Left renal pelvis (tissue), 4 donors: Measurements from ENCODE around the gene ATP8B3. TPM values are rescaled to one million over a fixed set of nuclear protein-coding genes. Genes with fewer than 3 reads are reported as not detected.
"Not testable (repeated sequence)": the region's sequence is repeated elsewhere in the genome, so short reads cannot be mapped to it uniquely, and the experiment has no call there.

Experiments used
- DNase-seq, 4 donors: peaks; one replicate each; pipeline ENCODE4 v3.0.0-alpha.2; 2013; ENCODE audit warnings: low read depth in 4 of 4, low spot score in 3 of 4
- polyA plus RNA-seq, 4 donors: library from polyadenylated mRNA; unstranded; fragments of 120-200 nt; gene quantifications; one replicate each; pipeline ENCODE4 v1.2.1, GENCODE V29; 2013; ENCODE audit not compliant: insufficient read length in 4 of 4

Gene ATP8B3
- polyA plus RNA-seq, 4 donors: 0.36 to 2.0 (median 0.64) TPM

DNA sequence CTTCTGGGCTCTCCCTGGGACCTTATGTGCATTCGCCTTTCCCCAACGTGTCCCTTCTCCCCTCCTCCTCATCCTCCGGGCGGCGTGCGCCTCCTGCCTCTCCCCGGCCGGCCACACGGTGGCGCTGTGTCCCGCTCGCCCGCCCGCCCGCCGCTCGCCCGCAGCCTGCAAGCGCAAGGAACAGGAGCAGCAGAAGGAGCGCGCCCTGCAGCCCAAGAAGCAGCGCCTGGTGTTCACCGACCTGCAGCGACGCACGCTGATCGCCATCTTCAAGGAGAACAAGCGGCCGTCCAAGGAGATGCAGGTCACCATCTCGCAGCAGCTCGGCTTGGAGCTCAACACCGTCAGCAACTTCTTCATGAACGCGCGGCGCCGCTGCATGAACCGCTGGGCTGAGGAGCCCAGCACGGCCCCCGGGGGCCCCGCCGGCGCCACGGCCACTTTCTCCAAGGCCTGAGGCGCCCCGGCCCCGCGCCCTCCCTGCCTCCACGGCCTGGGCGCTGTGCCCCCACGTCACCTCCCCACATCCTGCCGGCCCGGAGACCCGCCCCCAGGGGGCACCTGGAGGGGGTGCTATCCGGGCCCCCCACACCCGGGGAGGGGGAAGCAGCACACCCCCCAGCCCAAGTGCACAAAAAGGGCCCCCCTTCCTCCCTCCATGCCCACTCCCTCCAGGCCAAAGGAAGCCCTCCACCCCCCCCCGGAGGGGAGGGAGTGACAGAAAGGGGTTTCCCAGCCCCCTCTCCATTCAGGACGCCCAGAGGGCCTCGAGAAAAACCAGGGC, 36.9 kb downstream of the ATP8B3 start:
- no peak for DNase-seq

DNA sequence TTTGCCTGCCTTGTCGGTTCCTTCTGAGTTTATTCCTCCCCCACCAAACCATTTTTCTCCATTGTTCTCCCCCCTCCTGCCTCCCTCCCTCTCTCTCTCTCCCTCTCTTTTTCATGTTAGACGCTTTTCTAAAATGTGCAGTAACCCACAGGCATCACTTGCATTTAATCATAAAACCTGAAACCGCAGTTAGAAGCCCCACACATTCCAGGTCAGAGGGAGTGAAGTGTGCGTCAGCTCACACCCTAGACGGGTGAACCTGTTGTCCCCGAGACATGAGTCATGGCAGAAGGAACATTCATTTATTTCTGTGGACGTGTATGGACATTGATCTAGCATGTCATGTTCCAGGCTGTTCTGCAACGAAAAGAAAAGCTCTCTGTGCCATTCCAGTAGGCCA, 38.9 kb downstream of the ATP8B3 start:
- no peak for DNase-seq

DNA sequence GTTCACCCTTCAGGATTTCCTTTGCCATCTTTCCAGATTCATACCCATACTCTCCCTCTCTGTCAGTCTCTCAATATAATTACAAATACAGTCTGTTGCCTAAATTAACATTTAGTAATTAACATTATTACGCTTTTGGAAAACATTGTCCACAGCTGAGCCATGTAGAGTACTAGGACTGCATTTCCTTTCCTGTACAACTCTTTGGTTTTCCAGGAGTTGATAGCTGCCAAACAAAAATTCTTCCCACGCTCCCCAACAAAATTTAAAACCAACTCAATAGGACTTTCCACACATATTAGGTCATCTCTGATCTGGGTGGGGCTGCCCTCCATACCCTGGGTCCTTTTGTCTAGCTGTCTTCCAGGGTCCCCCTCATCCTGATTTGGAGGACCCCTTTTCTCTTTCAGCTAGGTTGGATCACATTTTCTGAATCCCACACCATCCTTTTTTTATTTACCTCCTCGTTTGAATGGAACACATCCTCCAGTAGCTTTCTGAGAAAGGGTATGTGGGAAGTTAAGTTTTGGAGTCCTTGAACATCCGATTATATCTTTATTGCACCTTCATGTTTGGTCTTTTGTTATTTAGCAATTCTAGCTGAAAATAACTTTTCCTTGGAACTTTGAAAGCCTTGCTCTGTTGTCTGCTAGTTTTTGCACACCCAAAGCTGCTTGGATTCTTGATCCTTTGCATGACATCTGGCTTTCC, 41.1 kb downstream of the ATP8B3 start:
- no peak for DNase-seq

DNA sequence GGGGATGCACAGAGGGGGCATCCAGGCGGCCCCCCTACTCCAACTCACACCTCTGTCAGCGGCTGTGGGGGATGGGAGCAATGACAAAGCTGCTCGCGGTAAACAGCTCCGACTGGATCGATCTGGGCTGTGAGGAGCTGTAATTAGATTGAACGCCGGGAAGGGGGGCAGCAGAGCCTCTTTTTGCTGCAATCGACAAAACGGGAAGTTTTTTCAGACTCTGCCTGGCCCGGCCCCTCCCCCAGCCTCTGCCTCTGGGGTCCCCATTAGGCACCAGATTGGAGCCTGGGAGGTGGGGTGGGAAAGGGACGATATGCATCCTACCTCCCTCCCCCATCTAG, 42.5 kb downstream of the ATP8B3 start:
- DNase-seq: no peak

DNA sequence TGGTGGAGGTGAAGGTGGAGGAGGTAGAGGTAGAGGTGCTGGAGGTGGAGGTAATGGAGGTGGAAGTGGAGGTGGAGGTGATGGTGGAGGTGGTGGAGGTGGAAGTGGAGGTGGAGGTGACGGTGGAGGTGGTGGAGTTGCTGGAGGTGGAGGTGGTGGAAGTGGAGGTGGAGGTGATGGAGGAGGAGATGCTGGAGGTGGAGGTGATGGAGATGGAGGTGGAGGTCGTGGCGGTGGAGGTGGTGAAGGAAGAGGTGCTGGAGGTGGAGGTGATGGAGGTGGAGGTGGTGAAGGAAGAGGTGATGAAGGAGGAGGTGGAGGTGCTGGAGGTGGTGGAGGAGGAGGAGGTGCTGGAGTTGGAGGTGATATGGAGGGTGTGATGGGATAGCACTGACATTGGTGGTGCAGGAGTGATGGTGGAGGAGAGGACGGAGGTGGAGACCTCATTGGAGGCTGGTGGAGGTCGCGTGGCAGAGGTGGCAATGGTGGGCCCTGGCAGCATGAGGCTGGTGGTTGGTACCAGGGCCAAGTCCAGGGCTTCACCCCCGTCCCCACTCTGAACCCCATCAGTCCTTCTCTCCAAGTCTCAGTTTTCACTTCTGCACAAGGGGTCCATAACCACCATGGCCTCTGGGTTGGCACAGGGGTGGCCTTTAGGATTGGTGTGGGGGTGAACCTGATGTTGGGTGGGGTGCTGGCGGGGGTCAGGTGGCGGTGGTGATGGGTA, 43.0 kb downstream of the ATP8B3 start:
- no peak for DNase-seq

DNA sequence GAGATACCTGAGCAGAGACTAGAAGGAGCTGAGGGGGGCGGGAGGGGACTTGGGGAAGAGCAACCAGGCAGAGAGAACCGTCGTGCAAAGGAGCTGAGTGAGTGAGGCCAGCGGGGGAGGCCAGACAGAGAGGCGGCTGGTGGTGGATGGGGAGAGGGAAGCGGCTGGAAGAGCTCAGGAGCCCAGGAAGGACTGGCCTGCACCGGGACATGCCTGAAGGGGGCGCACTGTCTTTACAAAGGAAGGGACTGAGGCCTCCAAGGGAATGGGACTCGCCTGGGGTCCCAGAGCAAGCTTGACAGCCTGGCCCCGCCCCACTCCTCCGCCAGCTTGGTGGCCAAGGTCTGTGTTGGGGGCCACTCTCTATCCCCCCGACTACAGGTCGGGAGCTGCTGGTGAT, 43.8 kb downstream of the ATP8B3 start:
- no peak for DNase-seq

DNA sequence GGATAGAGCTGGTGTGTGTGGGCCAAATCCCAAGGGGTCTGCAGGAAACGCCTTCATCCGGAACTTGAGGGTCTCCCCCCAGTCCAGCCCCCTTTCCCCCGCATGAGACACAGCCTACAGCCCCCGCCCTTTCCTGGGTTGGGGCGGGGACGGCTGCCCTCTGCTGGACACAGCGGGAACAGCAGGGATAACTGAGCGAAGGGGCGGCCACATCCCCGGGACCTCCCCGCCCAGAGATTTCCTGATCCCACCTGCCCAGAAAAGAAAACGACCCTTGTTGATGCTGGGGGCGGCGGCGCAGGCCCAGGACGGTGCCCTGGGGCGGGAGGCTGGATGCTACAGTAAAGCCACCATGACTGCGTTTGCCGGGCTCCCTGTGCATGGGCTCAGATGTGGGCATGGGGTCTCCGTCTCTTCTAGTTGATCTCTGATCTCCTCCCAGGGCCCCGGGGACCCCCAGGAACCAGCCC, 44.6 kb downstream of the ATP8B3 start:
- DNase-seq: no peak

DNA sequence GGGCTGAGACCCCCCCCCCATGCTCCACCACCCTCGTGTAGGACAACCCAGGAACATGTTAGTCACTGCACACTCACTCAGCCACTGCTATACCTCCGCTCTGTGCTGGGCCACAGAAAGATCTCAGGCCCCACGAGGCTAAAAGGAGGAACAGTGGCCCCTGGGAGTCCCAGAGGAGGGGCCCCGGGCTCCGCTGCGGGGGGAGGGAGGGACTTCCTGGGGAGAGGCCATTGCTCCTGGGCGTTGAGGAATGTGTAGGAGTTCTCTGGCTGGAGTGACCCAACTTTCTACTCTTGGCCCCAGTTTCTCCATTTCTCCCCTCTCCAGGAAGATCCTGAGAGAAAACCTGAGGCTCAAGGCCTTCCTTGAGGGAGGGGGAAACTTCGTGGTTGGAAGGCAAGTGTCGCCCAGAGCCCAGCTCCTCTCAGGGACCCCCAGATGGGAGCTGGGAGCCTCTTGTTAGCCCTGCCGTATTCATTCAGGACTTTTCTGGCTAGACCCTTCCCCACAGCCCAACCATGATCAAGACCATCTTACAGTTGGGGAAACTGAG, 45.2 kb downstream of the ATP8B3 start:
- no peak for DNase-seq

DNA sequence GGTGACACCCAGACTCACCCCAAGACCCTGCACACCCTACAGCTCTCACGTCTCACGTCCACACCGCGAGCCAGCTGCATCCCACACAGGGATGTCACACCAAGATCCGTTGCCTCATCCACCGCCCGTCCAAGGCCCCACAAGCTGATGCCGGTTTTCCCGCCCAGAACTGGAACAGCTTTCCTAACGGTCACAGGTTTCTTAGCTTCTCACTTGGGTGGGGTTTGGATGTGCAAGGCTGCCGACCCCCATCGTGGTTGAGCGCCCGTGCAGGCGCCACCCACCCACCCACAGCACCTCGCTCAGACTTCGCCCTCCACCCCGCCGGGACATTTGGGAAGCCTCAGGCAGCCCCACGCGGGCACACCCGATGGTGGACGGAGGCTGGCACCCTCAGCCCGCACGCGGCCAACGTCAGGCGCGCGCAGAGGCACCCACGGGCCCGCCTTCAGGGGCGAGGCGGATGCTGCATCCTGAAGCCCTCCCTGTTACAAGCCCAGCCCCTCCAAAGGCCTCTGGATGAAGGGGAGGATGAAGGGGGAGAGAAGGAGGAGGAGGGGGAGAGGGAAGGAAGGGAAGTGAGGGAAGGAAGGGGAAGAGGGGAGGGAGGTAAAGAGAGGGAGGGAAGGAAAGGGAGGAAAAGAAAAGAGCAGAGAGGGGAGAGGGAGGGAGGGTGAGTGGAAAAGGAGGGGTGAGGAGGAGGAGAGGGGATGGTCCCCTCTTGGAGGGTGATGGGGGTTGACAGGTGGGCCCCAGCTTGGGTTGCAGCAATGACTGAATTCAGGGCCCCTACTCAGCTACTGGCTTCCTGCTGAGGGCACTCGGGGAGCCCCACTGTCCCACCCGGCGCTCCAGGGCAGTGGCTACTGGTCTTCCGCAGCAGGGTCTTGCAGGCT, 45.9 kb downstream of the ATP8B3 start:
- no peak for DNase-seq

DNA sequence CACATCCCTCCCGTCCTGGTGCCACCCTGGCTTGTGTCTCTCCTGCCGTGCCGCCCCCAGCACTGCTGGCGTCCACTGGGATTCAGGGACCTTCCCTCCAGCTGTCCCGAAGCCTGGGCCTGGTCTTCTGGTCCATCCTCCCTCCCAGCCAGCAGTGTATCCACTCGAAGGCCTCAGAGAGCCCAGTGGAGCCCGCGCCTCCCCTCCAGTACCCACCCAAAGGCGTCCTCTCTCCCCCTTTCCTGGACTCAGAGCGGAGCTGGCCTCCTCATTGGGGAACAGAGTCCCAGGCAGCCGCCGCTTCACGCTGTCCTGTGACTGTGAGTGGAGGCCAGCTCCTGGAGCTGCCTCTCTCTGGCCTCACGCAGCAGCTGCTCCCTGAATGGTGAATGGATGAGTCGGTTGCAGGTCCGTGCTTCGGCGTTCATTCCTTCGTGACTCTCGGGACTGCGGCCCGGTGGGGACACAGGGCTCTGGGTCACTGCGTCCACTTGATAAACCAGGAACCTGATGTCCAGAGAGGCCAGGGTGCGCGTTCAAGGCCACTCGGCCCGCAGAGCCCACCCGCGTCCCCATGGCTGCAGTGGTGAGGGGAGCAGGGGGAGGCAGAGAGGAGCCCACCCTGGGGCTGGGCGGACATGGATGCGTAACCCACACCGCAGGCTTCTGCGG, 46.7 kb downstream of the ATP8B3 start:
- DNase-seq: no peak

DNA sequence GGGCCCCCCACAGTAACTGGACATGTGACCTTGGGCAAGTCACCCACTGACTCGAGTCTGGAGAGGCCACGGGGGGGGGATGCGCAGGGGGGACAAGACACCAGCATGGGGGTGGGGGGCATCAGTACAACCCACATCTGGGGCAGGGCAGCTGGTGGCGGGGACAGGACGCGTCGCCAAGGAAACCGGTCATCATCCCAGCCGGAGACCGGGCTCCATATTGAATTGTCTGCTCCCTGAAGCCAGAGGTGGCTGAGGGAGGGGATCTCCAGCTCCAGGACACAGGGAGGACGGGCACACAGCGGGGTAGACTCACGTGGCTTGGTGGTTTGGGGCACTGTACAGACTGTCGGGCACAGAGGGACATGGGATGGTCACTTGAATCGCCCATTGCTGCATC, 47.3 kb downstream of the ATP8B3 start:
- no peak for DNase-seq

DNA sequence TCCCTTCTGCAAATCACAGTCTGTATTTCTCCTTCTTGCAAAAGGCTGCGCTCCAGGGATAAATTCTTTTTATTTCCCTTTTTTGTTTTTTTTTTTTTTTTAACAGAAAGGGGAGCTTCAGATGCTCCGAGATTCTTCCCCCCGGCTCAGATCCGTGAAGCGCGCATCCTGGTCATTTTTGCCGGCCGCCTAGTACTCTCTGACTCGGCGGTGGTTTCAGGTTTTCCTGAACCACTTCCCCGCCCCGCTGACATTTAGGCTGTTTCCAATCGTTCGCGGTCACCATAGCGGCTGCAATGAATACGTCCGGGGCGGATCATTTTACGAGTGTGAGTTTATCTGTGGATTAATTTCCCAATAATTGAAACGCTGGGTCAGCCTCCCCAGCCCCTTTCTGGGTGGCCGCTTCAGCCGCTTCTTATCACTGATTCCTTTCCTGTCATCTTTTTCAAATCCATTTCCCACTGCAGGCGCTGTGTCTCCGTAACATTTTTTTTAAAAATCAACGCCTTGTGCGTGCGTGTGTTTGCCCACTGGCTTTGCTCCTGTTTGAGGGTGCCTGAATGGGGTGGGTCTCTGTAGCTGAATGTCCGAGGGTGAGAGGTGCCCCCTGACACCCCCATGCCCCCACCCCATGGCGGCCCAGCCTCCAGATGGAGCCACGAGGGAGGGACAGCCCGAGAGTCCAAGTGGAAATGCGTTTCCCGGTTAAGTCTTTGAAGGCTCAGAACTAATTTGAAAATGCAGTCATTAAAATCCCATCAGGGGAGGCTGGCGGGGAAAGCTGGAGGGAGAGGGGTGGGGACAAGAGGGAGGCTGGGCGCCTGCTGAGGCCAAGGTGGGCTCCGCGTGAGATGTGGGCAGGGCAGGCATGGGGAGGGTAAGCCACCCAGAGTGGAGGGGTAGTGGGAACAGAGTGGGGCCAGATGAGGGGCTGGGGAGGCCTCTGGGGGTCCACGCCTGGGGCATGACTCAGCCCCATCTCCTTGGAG, 48.1 kb downstream of the ATP8B3 start:
- no peak for DNase-seq

DNA sequence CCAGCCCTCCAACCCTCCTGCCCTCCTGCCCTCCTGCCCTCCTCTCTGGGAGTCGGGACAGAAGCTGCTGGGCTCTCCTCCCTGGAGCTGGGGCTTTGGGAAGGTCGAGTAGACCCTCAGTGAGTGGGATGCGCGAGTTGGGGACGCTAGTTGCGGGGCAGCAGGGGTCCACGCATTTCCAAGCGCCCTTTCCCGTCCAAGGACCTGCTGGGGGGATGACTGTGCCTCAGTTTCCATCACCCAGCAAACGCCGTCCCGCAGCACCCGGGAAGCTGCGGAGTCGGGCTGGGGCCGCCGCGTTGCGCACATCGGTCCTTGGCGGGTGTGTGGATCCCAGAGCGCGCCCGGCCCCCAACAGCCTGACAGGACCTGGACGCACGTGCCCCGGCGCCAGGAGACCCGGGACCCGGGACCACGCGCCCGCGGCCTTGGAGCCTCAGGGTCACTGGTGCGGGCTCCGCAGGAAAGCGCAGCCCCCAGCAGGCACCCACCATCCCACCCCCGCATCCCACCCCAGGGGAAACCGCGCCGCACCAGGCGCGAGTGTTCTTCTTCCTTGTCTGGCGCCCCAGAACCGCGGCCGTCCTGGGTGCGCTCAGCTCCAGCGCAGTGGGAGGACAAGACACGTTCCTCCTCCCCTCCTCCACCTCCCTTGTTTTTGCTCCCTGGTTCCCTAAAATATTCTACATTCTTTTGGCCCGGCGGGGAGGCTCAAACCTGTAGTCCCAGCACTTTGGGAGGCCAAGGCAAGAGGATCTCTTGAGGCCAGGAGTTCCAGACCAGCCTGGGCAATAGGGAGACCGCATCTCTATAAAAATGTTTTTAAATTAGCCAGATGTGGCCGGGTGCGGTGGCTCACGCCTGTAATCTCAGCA, 49.6 kb downstream of the ATP8B3 start:
- DNase-seq: no peak

DNA sequence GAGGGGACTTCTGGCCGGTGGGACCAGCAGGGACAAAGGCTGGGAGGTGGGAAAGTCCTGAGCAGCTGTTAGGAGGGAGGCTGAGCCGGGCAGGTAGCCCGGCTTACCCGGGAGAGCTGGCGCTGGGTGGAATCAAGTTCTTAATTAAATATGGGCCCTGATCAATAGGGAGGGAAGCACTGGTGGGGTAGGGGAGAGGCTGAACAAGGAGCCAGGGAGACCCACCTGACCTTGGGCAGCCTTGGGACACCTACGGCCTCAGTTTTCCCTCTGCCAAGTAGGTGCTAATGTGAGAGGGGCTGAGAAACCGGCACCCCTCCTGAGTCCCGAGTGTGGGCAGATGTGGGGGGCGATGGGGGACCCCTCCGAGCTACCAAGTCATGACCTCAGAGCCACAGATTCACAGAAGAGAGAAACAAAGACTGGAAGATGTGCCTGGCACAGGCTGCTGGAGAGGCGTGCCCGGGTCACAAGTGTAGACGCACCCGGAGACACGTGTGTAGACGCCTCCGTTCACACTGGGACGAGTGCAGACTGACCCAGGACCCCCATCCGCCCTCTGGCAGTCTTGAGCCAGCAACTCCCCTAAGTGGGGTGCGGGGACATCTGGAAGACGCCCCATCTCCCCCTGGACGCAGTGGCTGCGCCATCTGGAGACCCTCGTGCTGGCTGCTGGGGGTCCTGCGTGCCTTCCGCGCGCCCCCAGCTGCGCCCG, 50.4 kb downstream of the ATP8B3 start:
- DNase-seq: no peak

DNA sequence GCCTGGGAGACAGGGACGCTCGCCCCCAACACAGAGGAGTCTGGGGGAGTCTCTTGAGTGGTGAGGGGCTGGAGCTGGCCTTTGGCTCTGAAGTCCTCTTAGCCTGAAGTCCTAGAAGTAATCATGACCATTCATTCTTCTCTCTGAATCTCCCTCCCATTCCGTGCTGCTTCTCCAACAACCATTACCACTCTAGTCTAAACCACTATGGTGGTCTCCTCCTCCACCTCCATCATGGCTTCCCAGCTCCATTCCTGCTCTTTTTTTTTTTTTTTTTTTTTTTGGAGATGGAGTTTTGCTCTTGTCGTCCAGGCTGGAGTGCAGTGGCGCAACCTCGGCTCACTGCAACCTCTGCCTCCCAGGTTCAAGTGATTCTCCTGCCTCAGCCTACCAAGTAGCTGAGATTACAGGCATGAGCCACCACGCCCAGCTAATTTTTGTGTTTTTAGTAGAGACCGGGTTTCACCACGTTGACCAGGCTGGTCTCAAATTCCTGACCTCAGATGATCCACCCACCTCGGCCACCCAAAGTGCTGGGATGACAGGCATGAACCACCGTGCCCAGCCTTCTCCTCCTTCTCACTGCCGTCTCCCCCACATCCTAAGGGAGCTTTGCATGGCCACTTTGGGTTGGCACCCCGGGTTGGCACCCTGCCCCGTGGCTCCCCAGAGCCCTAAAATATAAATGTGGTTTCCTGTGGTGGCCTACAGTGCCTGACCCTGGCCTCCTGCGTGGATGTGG, 51.1 kb downstream of the ATP8B3 start:
- not testable (repeated sequence) for DNase-seq

DNA sequence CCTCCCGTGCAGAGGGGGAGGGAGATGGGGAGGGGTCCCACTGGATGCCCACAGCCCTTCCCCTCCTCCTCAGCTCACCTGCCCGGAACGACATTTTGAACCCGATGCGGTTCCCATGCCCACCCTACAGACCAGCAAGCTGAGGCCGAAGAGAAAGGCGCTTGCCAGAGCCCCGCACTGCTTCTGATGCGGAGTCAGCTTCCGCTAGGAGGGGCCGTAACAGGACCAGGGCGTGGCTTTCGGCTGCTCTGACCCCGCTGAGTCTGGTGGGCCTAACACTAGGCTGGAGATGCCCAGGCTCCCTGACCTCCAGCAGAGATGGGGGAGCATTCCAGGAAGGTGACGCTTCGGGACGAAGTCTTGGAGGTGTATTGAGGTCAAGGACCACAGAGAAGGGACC, 52.1 kb downstream of the ATP8B3 start:
- DNase-seq: no peak
